NOMO-1 (cell line): ENCODE data around the gene SLC7A9.
"Not testable (repeated sequence)": the region's sequence is repeated elsewhere in the genome, so short reads cannot be mapped to it uniquely, and the experiment has no call there.

ENCODE experiments used
- DNase-seq, 2 experiments: peaks; one replicate each; lab custom pipeline; 2025; ENCODE audit not compliant: unreplicated experiment in 2 of 2; lab: John Stamatoyannopoulos, UW

SLC7A9 gene

DNA sequence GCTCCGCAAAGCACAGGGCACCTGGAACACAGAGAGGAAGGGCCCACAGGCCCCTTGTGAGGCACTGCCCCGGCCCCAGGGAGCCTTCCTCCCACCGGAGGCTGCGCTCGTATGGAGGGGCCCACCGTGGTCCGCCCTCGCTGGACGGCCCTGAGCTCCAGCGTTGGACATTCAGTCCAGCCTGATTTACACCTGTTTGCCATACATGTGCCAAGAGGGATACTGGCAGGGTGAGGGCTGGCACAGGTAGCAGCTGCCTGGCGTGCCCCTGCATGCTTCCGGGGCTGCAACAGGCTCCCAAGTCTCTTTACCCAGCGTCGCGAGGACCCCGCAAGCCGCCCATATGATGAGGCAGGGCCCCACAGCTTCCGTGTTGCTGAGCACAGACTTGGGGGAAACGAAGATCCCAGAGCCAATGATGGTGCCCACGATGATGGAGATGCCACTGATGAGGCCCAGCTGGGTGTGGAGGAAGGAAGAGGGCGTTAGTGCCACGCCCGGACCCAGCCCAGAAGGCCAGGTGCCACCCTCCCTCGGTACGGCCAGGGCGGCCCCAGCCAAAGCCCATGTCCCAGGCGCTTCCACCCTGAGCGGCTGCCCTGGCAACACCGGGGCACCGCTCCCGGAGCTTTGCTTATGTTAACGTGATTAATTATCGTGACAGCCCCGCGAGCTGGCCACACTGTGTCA lies 5.1 kb downstream of the SLC7A9 start:
- DNase-seq: no peak

DNA sequence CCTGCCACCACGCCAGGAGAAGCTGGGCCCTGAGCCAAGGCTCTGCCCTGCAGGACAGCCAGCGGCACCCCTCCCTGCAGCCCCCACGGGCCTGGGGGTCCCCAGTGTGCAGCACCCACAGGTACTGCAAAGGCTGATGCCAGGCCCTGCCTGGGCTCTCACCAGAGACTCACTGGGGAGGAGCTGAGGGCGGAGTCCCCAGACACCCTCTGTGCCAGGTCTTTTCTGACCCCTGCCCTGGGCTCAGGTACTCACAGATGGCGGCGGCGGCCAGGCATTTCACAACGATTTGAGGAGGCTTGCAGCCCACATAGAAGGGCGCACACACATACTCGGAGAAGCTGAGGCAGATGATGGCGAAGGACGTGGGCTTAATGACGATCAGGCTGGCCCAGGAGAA lies 5.7 kb downstream of the SLC7A9 start:
- no peak for DNase-seq

GRCh38 chr19:32863301-32863700 lies 6.3 kb downstream of the SLC7A9 start:
- DNase-seq: no peak

DNA sequence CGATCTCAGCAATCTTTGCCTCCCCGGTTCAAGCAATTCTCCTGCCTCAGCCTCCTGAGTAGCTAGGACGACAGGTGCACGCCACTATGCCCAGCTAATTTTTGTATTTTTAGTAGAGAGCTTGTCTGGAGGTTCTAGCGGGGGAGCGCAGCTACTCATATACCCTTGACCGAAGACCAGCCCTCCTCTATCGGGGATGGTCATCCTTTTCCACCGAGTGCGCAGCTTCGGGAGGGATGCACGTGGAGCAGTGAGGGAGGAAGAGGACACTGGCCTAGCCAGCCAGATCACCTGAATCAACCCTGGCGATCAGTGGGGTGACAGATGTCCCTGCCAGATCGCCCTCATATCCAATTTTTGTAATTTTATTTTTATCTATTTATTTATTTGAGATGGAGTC lies 6.8 kb downstream of the SLC7A9 start:
- DNase-seq: no peak

GRCh38 chr19:32862173-32862572 lies 7.4 kb downstream of the SLC7A9 start:
- no peak for DNase-seq

- no peak for DNase-seq
These were observed 8.0 kb downstream of the SLC7A9 start for GRCh38 chr19:32861596-32861995.

DNA sequence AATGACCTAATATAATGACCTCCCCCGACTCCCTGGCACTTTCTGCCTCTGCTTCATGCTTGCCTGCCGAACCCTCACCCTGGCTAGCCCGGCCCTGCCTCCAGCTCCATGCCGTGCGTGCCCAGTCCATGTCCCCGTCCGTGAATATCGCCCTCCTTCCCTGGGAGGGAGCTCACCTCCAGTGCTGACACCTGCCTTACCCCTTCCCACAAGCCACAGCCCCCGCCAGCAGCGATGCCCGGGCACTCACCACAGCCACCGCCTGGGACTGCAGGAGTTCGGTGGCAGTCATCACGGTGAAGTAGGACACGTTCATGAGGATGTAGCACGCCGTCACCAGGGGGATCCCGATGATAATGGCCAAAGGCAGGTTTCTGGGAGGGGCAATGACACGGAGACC lies 10.0 kb downstream of the SLC7A9 start:
- DNase-seq: no peak

DNA sequence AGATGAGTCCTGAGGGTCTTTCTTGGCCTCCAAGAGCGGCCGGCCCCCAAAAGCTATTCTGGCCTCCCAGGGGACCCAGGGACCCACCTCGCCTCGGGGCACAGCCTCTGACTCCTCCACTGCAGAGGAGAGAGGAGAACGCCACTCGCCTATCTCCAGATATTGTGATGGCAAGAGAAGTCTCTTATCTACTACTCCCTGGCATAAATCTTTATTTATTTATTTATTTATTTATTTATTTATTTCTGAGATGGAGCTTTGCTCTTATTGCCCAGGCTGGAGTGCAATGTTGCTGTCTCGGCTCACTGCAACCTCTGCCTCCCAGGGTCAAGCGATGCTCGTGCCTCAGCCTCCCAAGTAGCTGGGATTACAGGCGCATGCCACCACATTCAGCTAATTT lies 11.0 kb downstream of the SLC7A9 start:
- no peak for DNase-seq

GRCh38 chr19:32858155-32858554 lies 11.4 kb downstream of the SLC7A9 start:
- DNase-seq: no peak

GRCh38 chr19:32857584-32857983 lies 12.0 kb downstream of the SLC7A9 start:
- DNase-seq: no peak

GRCh38 chr19:32856818-32857217 lies 12.7 kb downstream of the SLC7A9 start:
- not testable (repeated sequence) for DNase-seq

- no peak for DNase-seq
These were observed 17.4 kb downstream of the SLC7A9 start for GRCh38 chr19:32852216-32852615.

DNA sequence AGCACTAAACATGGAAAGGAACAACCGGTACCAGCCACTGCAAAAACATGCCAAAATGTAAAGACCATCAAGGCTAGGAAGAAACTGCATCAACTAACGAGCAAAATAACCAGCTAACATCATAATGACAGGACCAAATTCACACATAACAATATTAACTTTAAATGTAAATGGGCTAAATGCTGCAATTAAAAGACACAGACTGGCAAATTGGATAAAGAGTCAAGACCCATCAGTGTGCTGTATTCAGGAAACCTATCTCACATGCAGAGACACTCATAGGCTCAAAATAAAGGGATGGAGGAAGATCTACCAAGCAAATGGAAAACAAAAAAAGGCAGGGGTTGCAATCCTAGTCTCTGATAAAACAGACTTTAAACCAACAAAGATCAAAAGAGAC lies 21.5 kb downstream of the SLC7A9 start:
- DNase-seq: not testable (repeated sequence)

DNA sequence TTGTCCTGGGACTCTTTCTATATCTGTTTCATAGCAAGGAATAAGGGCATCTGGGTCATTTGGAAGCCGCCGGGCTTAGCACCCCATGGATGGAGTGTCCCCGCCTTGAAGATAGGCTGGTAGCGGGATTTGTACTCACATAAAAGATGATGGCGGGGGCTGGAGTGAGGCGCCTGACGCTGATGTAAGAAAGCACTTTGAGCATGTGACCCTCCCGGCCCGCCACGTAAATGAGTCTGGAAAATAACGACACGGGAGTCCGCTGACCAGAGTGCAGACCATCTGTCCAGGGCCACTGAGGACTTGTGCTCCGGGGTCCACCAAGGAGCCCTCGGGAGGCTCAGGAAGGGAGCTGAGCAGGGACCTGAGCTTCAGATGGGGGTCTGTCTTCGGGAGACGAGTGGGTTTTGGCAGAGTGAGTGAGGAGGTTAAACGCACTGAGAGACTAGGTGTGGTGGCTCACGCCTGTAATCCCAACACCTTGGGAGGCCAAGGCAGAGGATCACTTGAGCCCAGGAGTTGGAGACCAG lies 25.8 kb downstream of the SLC7A9 start:
- DNase-seq: no peak

DNA sequence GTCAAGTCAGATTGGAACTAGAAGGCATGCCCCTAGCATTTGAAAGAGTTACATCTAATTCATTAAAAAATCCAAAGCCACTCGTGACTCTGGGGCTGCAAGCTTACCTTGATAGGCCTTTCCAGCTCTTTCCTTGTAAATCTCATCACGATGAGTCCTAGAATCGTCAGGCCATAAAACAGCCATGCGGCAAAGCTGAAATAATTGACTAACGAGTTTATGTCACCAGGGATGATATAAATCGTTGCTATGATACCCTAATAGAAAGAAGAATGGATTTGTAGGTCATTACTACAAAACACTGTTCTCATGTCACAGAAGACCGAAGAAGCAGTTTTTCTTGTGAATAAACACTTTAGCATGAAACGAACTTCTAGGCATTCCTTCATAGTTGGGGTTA lies 27.5 kb downstream of the SLC7A9 start:
- DNase-seq: no peak

- DNase-seq: no peak
These were observed 32.0 kb downstream of the SLC7A9 start for GRCh38 chr19:32837531-32837930.

DNA sequence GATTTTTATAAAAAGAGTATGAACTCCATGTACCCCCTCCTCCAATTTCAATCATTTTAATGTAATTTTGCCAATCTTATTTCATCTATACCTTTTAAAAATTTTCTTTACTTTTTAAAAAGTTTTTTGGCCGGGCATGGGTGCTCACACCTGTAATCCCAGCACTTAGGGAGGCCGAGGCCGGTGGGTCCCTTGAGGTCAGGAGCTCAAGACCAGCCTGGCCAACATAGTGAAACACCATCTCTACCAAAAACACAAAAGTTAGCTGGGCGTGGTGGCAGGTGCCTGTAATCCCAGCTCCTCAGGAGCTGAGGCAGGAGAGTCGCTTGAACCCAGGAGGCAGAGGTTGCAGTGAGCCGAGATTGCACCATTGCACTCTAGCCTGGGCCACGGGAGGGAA lies 36.2 kb downstream of the SLC7A9 start:
- DNase-seq: not testable (repeated sequence)

DNA sequence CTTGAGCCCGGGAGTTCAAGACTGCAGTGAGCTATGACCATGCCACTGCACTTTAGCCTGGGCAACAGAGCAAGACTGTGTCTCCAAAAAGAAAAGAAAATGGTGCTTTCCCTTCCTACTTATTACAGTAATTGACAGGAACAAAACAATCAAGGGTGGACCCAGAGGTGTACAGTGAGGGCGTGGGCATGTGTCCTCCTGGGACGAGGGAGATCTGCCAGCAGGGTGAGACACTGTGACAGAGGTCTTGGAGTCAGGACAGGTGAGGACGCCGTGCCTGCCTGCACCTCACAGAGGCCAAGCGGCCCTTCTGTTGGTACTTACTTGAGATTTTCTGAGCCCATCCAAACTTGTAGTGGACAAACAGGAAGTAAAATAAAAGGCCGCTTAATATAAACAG lies 36.7 kb downstream of the SLC7A9 start:
- not testable (repeated sequence) for DNase-seq

- not testable (repeated sequence) for DNase-seq
These were observed 37.5 kb downstream of the SLC7A9 start for GRCh38 chr19:32832094-32832493.

DNA sequence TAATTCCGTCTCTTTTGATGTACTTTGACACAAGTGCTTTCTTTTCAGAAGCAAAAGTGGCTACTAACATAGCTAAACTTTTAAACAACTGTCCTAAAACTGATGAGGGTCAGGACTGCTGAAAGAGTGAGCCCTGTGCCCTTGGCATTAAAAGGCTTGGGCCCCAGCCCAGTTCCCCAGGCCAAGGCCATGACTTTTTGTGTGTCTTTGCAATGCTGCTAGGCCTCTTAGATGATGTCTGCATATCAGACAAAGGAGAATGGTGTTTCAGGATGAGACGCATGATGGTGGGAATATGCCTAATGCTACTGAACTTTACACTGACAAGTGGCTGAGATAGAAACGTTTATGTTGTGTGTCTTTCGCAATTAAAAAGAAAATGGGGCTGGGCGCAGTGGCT lies 38.0 kb downstream of the SLC7A9 start:
- DNase-seq: no peak

DNA sequence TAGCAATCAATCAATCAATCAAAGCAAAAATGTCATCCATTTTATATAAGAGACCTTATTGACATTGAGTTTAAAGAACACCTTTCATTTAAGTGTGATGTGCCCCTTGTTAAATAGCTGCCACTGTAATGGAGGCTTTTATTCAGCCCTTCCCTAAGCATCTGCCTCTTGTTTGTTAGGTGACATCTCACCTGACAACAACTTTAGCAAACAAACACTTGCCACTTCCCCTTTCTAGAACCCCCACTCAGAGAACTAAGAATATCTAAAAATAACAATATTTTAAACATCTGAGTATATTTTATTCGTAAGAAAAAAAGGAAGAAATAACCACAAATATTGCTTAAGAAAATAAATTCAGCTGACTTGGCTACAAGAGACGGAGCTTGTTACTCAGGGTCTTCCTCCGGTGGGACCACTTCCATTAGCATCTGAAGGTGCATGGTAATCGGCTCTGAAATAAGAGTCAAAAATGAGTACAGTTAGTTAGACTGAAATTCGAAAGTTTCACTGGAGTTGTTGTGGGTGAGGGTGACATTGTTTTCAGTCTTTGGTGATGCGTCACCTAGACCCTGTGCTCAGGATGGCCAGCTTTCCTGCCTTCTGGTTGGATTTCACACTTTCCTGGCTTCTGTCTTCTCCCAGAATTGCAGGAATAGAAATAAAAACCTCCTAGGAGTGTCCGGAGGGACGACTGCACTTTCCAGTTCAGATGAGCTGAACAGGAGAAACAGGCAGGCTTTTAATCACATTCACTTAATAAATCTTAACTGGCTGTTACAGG lies 39.1 kb downstream of the SLC7A9 start:
- DNase-seq: no peak

DNA sequence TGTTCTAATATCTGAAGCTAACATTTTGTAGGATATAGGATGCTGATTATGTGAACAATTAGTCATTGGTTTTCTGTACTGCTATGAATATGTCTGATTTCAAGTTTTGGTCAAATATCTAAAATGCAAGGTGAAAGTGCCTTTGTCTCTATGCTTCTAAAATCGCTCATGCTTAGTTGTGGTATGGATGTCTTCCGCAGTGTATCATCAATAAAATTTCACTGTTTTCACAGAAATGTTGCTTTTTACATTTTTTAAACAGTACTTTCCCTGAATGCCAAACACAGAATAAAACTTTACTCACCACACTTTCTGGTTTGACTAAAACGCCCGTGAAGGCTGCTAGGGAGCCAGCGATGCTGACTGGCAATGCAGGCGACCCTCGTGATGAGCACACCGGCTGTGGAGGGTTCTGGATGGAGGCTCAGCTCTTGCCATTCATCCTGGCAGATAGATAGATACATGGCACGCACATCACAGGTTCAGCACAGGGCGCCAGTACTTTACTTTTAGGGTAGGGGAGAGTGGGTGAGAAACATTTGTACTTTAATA lies 40.1 kb downstream of the SLC7A9 start:
- DNase-seq: no peak
